HL-60 (cell line): Measurements from ENCODE around the gene CAMK2B.

Experiments
- GABPA ChIP-seq: IDR thresholded peaks from 2 replicates; pipeline ENCODE4 v1.6.1; 2012; ENCODE audit warnings: low read depth
- POLR2AphosphoS5 ChIP-seq: IDR thresholded peaks from 2 replicates; pipeline ENCODE4 v1.6.1; 2012; ENCODE audit warnings: low read depth
- SPI1 ChIP-seq: IDR thresholded peaks from 2 replicates; pipeline ENCODE4 v1.6.1; 2012; ENCODE audit warnings: low read depth, mild to moderate bottlenecking, borderline replicate concordance
- TF ChIP-seq, protein P1 (sequence below): IDR thresholded peaks from one replicate; pipeline ENCODE4 v1.5.1; 2011; ENCODE audit warnings: low read length, control low read depth, inconsistent platforms; ENCODE audit not compliant: insufficient read depth
- TF ChIP-seq, protein P2 (sequence below): IDR thresholded peaks from 2 replicates; pipeline ENCODE4 v1.6.1; 2012; ENCODE audit warnings: low read depth; ENCODE audit not compliant: insufficient replicate concordance

DNA sequence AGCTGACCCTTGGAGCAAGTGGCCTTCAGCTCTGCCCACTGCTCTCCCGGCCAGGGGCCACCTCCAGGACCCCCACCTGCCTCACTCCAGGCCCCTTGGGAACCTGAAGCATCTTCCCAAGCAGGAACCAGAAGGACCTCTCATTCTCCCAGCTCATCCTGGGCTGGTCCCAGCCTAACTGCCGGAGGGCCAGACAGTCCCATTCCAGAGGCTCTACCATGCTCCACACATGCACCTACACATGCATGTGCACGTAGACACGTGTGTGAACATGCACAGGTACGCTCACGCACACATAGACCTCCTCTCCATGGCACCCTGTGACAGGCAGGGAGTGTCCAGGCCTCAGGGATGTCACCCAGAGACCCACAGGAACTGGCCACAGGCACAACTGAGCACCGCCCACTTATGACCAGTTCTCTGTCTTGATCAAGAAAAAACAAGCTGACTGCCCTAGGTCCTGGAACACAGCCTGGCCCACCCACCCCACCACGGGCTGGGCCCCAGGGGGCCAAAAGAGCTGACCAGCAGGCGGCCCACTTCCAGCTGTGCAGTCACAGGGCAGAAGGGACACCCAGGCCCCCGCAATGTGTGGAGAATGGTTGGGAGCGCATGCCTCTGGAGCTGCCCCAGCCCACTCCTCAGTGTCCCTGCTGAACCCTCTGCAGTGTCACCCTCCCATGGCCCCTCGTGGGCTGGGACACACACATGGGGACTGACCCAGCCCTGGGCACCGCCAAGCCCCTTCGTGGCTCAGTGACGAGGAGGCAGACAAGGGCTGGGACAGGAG, 43.4 kb downstream of the CAMK2B start:
- TF ChIP-seq, protein P1, sequence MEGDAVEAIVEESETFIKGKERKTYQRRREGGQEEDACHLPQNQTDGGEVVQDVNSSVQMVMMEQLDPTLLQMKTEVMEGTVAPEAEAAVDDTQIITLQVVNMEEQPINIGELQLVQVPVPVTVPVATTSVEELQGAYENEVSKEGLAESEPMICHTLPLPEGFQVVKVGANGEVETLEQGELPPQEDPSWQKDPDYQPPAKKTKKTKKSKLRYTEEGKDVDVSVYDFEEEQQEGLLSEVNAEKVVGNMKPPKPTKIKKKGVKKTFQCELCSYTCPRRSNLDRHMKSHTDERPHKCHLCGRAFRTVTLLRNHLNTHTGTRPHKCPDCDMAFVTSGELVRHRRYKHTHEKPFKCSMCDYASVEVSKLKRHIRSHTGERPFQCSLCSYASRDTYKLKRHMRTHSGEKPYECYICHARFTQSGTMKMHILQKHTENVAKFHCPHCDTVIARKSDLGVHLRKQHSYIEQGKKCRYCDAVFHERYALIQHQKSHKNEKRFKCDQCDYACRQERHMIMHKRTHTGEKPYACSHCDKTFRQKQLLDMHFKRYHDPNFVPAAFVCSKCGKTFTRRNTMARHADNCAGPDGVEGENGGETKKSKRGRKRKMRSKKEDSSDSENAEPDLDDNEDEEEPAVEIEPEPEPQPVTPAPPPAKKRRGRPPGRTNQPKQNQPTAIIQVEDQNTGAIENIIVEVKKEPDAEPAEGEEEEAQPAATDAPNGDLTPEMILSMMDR = no peak
- TF ChIP-seq GABPA (no peak), POLR2AphosphoS5 (no peak), SPI1 (no peak)
- TF ChIP-seq, protein P2, sequence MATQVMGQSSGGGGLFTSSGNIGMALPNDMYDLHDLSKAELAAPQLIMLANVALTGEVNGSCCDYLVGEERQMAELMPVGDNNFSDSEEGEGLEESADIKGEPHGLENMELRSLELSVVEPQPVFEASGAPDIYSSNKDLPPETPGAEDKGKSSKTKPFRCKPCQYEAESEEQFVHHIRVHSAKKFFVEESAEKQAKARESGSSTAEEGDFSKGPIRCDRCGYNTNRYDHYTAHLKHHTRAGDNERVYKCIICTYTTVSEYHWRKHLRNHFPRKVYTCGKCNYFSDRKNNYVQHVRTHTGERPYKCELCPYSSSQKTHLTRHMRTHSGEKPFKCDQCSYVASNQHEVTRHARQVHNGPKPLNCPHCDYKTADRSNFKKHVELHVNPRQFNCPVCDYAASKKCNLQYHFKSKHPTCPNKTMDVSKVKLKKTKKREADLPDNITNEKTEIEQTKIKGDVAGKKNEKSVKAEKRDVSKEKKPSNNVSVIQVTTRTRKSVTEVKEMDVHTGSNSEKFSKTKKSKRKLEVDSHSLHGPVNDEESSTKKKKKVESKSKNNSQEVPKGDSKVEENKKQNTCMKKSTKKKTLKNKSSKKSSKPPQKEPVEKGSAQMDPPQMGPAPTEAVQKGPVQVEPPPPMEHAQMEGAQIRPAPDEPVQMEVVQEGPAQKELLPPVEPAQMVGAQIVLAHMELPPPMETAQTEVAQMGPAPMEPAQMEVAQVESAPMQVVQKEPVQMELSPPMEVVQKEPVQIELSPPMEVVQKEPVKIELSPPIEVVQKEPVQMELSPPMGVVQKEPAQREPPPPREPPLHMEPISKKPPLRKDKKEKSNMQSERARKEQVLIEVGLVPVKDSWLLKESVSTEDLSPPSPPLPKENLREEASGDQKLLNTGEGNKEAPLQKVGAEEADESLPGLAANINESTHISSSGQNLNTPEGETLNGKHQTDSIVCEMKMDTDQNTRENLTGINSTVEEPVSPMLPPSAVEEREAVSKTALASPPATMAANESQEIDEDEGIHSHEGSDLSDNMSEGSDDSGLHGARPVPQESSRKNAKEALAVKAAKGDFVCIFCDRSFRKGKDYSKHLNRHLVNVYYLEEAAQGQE = no peak
